HepG2 (cell line): ENCODE results near the gene KRT2. TPM values are rescaled to one million over a fixed set of nuclear protein-coding genes. Genes with fewer than 3 reads are reported as not detected.

ENCODE experiments used
- ATAC-seq: fragments of 200-7000 bp; cut with Tn5 transposase; 3 replicates; pipeline ENCODE4 v1.9.1; 2020; ENCODE audit warnings: mild to moderate bottlenecking, moderate library complexity
- BruUV-seq: library from RNA; stranded (reverse); fragments of 400-500 nt; replicated peaks from 2 replicates; lab custom pipeline; 2021; lab: Mats Ljungman, UMichigan
- CTCF ChIA-PET: fragments of 300-600 bp; formaldehyde crosslinking; extraction: SDS; loops from one replicate; lab custom pipeline; 2021; ENCODE audit warnings: low total read pairs, inconsistent platforms, low intra/inter-chr PET ratio; lab: Yijun Ruan, JAX
- POLR2A ChIA-PET: fragments of 350-600 bp; sonication (Branson Sonifier 250); formaldehyde crosslinking; loops from one replicate; lab custom pipeline; 2020; ENCODE audit warnings: antibody characterized with exemption, inconsistent platforms; lab: Yijun Ruan, JAX
- DNase-seq: peaks from one replicate; pipeline ENCODE4 v3.0.0-alpha.2; 2015; ENCODE audit warnings: low spot score
- FAIRE-seq: peaks from 3 replicates; lab custom pipeline; 2011; peaks lifted over from hg19 to GRCh38; lab: Jason Lieb, UNC
- H2AFZ ChIP-seq: one replicate; pipeline ENCODE4 v1.6.1; 2011; ENCODE audit warnings: low read length, inconsistent platforms
- H3K27ac ChIP-seq: fragments of 300-600 bp; 3 replicates; pipeline ENCODE4 v1.8.0; 2011; ENCODE audit warnings: mixed run types, mild to moderate bottlenecking, mixed read lengths, low read length, inconsistent platforms; ENCODE audit not compliant: insufficient read depth; ENCODE audit errors: extremely low read length
- H3K27me3 ChIP-seq, 2 experiments: fragments of 200-600 bp in 1 of 2; 2 replicates in 1 of 2; 3 replicates in 1 of 2; pipeline versions ENCODE4 v1.6.0 to v1.8.0; 2011; ENCODE audit warnings: low read length in 2 of 2, mild to moderate bottlenecking in 2 of 2, moderate library complexity in 2 of 2, inconsistent platforms in 1 of 2; ENCODE audit not compliant: insufficient read depth in 2 of 2, control insufficient read depth in 1 of 2
- H3K36me3 ChIP-seq, 2 experiments: fragments of 200-600 bp in 1 of 2; replicated peaks in 1 of 2; 2 replicates in 1 of 2; 3 replicates in 1 of 2; pipeline versions ENCODE4 v1.5.1 to v1.8.0; 2011; ENCODE audit warnings: low read length in 2 of 2, inconsistent platforms in 1 of 2; ENCODE audit not compliant: insufficient read depth in 2 of 2, control insufficient read depth in 1 of 2
- H3K4me1 ChIP-seq: 2 replicates; pipeline ENCODE4 v1.5.1; 2012; ENCODE audit warnings: low read length, inconsistent platforms; ENCODE audit not compliant: insufficient read depth
- H3K4me2 ChIP-seq: 2 replicates; pipeline ENCODE4 v1.6.0; 2011; ENCODE audit warnings: low read depth, low read length, inconsistent platforms
- H3K4me3 ChIP-seq, 3 experiments: fragments of 200-600 bp in 1 of 3; sonication (generic), shearing (Covaris generic) in 1 of 3; replicated peaks in 1 of 3; 2 replicates each; pipeline ENCODE4 v1.5.1; 2011 to 2016; ENCODE audit warnings: low read length in 3 of 3, inconsistent platforms in 2 of 3, low read depth in 2 of 3, mild to moderate bottlenecking in 2 of 3, control low read depth in 1 of 3, mixed read lengths in 1 of 3; ENCODE audit not compliant: insufficient read depth in 1 of 3
- H3K79me2 ChIP-seq: one replicate; pipeline ENCODE4 v1.6.1; 2011; ENCODE audit warnings: low read length, inconsistent platforms; ENCODE audit not compliant: insufficient read depth
- H3K9ac ChIP-seq: 2 replicates; pipeline ENCODE4 v1.6.0; 2011; ENCODE audit warnings: mild to moderate bottlenecking, low read depth, low read length, inconsistent platforms; ENCODE audit not compliant: insufficient read depth
- H3K9me3 ChIP-seq: 2 replicates; pipeline ENCODE4 v1.5.1; 2012; ENCODE audit warnings: mild to moderate bottlenecking, low read length
- H4K20me1 ChIP-seq: 2 replicates; pipeline ENCODE4 v1.6.0; 2011; ENCODE audit warnings: inconsistent platforms, mild to moderate bottlenecking, low read length, moderate library complexity; ENCODE audit not compliant: insufficient read depth
- CBX2 ChIP-seq, 2 experiments: fragments of 200-600 bp in 1 of 2; sonication (generic); formaldehyde crosslinking in 1 of 2; IDR thresholded peaks; 2 replicates each; pipeline versions ENCODE4 v1.7.0 to v1.8.1; 2018 to 2022; ENCODE audit warnings: low read depth in 2 of 2, low read length in 1 of 2, mild to moderate bottlenecking in 1 of 2, missing genetic modification reagents in 1 of 2
- CBX5 ChIP-seq: sonication (generic); formaldehyde crosslinking; IDR thresholded peaks from 2 replicates; pipeline ENCODE4 v1.4.0; 2020; ENCODE audit warnings: missing genetic modification reagents, borderline replicate concordance
- ELF3 ChIP-seq: IDR thresholded peaks from 2 replicates; pipeline ENCODE4 v1.6.1; 2016; ENCODE audit warnings: missing genetic modification reagents, missing compliant biosample characterization
- GATAD1 ChIP-seq: IDR thresholded peaks from 2 replicates; pipeline ENCODE4 v1.6.1; 2016; ENCODE audit warnings: missing genetic modification reagents, missing compliant biosample characterization
- HNRNPL ChIP-seq: fragments of 200-400 bp; formaldehyde crosslinking; IDR thresholded peaks from 2 replicates; pipeline ENCODE4 v1.6.1; 2017; ENCODE audit warnings: mild to moderate bottlenecking, low read depth, low read length
- NBN ChIP-seq: fragments of 450-650 bp; conservative IDR thresholded peaks from 2 replicates; pipeline ENCODE4 v1.6.1; 2017
- NR2F6 ChIP-seq, 2 experiments: IDR thresholded peaks; 2 replicates each; pipeline ENCODE4 v1.6.1; 2016; ENCODE audit warnings: antibody characterized with exemption in 1 of 2, mild to moderate bottlenecking in 1 of 2
- PAF1 ChIP-seq: IDR thresholded peaks from 2 replicates; pipeline ENCODE4 v1.6.1; 2016; ENCODE audit warnings: missing genetic modification reagents, missing compliant biosample characterization
- SMARCE1 ChIP-seq: fragments of 450-650 bp; IDR thresholded peaks from 2 replicates; pipeline ENCODE4 v1.6.1; 2017; ENCODE audit warnings: borderline replicate concordance
- TP53 ChIP-seq: sonication (generic); formaldehyde crosslinking; conservative IDR thresholded peaks from 2 replicates; pipeline ENCODE4 v1.4.0; 2020; ENCODE audit warnings: missing genetic modification reagents
- ZBTB20 ChIP-seq: sonication (generic); formaldehyde crosslinking; IDR thresholded peaks from 2 replicates; pipeline ENCODE4 v1.8.1; 2023; ENCODE audit warnings: missing genetic modification reagents, low read depth, mild to moderate bottlenecking, borderline replicate concordance
- ZBTB38 ChIP-seq: sonication (generic); formaldehyde crosslinking; IDR thresholded peaks from 2 replicates; pipeline ENCODE4 v1.5.1; 2020; ENCODE audit warnings: mild to moderate bottlenecking, missing genetic modification reagents
- ZNF281 ChIP-seq: sonication (generic); formaldehyde crosslinking; IDR thresholded peaks from 2 replicates; pipeline ENCODE4 v1.4.0; 2020; ENCODE audit warnings: missing genetic modification reagents, borderline replicate concordance
- ZNF431 ChIP-seq: sonication (generic); formaldehyde crosslinking; IDR thresholded peaks from 2 replicates; pipeline ENCODE4 v1.9.0; 2022; ENCODE audit warnings: missing genetic modification reagents, low read depth, mild to moderate bottlenecking, borderline replicate concordance
- ZNF546 ChIP-seq: sonication (generic); formaldehyde crosslinking; conservative IDR thresholded peaks from 2 replicates; pipeline ENCODE4 v1.8.1; 2023; ENCODE audit warnings: mild to moderate bottlenecking, missing genetic modification reagents
- ZNF776 ChIP-seq: sonication (generic); formaldehyde crosslinking; IDR thresholded peaks from 2 replicates; pipeline ENCODE4 v1.4.0; 2020; ENCODE audit warnings: mild to moderate bottlenecking, missing genetic modification reagents
- ZNF83 ChIP-seq: sonication (generic); formaldehyde crosslinking; IDR thresholded peaks from 2 replicates; pipeline ENCODE4 v1.4.0; 2020; ENCODE audit warnings: missing genetic modification reagents, mild to moderate bottlenecking, borderline replicate concordance
- ZSCAN20 ChIP-seq: sonication (generic); formaldehyde crosslinking; IDR thresholded peaks from 2 replicates; pipeline ENCODE4 v1.4.0; 2020; ENCODE audit warnings: missing genetic modification reagents, mild to moderate bottlenecking, borderline replicate concordance
- WGBS: methylation state at CpG from one replicate; pipeline ENCODE4 v1.1.6; 2017; ENCODE audit warnings: low lambda C conversion rate; 5-methylcytosine and 5-hydroxymethylcytosine counted together
- in situ Hi-C: cut with HindIII; loops from 2 replicates; pipeline ENCODE4 v1.10.0; 2017; ENCODE audit warnings: low pct_unique_long_range_greater_than_20kb; ENCODE audit not compliant: extremely low pct_ligation_motif_present
- intact Hi-C: fragments of 100-400 bp; cut with micrococcal nuclease; formaldehyde crosslinking; loops from one replicate; pipeline ENCODE4 v1.10.0; 2022; ENCODE audit not compliant: unreplicated experiment
- polyA plus RNA-seq, 8 experiments: library from polyadenylated mRNA; depleted of rRNA in 3 of 8; stranded (reverse) in 7 of 8; unstranded in 1 of 8; fragments of >200 nt; fragmentation: Illumina TruSeq in 4 of 8; extraction: Trizol in 4 of 8; gene quantifications; 2 replicates each; pipeline versions ENCODE4 v1.2.1 to v1.2.3, GENCODE V29; 2011 to 2016; ENCODE audit warnings: low read depth in 4 of 8, missing spikeins in 1 of 8, mixed read lengths in 1 of 8; ENCODE audit not compliant: insufficient read depth in 1 of 8
- total RNA-seq, 5 experiments: library from RNA; depleted of rRNA; stranded (reverse); fragments of >200 nt; fragmentation: Illumina TruSeq; extraction: Trizol; gene quantifications; 2 replicates each; pipeline ENCODE4 v1.2.3, GENCODE V29; 2016; ENCODE audit warnings: low read depth in 1 of 5
- TF ChIP-seq, protein P1 (sequence below): sonication (generic); formaldehyde crosslinking; IDR thresholded peaks from 2 replicates; pipeline ENCODE4 v1.9.0; 2021; ENCODE audit warnings: missing genetic modification reagents, borderline replicate concordance

The KRT2 gene
- total and polyA plus RNA-seq, 2 of the 13 experiments (the other 11 are each of a cell fraction or from before 2014, with no cell fraction given) = not detected

GRCh38 chr12:52628111-52628507, 23.9 kb downstream of the KRT2 start:
- no peak overlapping the region for H3K27ac ChIP-seq
- H3K27me3 ChIP-seq = peaks cover 0 to 17% of the 10 kb centered on the region in 2 experiments; a peak in 2 of 5 replicates
- TF ChIP-seq CBX5 (CRISPR knock-in tag) = no peak
- TF ChIP-seq, protein P1, sequence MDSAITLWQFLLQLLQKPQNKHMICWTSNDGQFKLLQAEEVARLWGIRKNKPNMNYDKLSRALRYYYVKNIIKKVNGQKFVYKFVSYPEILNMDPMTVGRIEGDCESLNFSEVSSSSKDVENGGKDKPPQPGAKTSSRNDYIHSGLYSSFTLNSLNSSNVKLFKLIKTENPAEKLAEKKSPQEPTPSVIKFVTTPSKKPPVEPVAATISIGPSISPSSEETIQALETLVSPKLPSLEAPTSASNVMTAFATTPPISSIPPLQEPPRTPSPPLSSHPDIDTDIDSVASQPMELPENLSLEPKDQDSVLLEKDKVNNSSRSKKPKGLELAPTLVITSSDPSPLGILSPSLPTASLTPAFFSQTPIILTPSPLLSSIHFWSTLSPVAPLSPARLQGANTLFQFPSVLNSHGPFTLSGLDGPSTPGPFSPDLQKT (CRISPR knock-in tag) = no peak
- no peak for TF ChIP-seq SMARCE1
- no peak for TF ChIP-seq ZNF281
- no peak for TF ChIP-seq GATAD1 (CRISPR knock-in tag)
- TF ChIP-seq CBX2 (IDR thresholded peaks at IDR 0.05; ENCODE audit: low read depth, low read length) = no peak
- TF ChIP-seq CBX2 (CRISPR knock-in tag; IDR thresholded peaks at IDR 0.05; ENCODE audit: low read depth) = no peak
- TF ChIP-seq ZNF776 = no peak
- TF ChIP-seq NR2F6 (IDR thresholded peaks at IDR 0.05) = no peak
- no peak for TF ChIP-seq NR2F6 (CRISPR knock-in tag; IDR thresholded peaks at IDR 0.05)
- TF ChIP-seq ZNF546 (CRISPR knock-in tag) = no peak
- no peak for TF ChIP-seq TP53 (CRISPR knock-in tag)
- TF ChIP-seq HNRNPL = no peak
- no peak for TF ChIP-seq ZSCAN20 (CRISPR knock-in tag)
- TF ChIP-seq ZBTB38 = no peak
- no peak for TF ChIP-seq ZBTB20
- no peak for TF ChIP-seq ELF3 (CRISPR knock-in tag)
- no peak for TF ChIP-seq ZNF431
- TF ChIP-seq PAF1 = no peak
- no peak for TF ChIP-seq ZNF83
- TF ChIP-seq NBN = no peak
- TF ChIP-seq, all 625 proteins: peak for 0
- BruUV-seq = no TSS peak
- 0% methylated on average over 4 of the region's 4 CpGs for WGBS
- H3K36me3 ChIP-seq = no peaks in the 10 kb centered on the region
- no peak overlapping the region for H3K4me2 ChIP-seq
- H3K4me1 ChIP-seq = no peaks in the 10 kb centered on the region
- FAIRE-seq (no peak), ATAC-seq (no peak), DNase-seq (no peak)
- in situ Hi-C loops = no loop called here
- CTCF ChIA-PET = no interaction called here
- no peak overlapping the region for H3K9ac ChIP-seq
- intact Hi-C loops = no loop called here
- no peak overlapping the region for H3K4me3 ChIP-seq
- no peaks in the 10 kb centered on the region for H3K79me2 ChIP-seq
- no peaks in the 10 kb centered on the region for H3K9me3 ChIP-seq
- POLR2A ChIA-PET = no interaction called here
- no peak overlapping the region for H2AFZ ChIP-seq
- no peaks in the 10 kb centered on the region for H4K20me1 ChIP-seq
